ENCODE results near the gene IL15RA.
"Not testable (repeated sequence)": the region's sequence is repeated elsewhere in the genome, so short reads cannot be mapped to it uniquely, and the experiment has no call there.

The IL15RA gene

DNA sequence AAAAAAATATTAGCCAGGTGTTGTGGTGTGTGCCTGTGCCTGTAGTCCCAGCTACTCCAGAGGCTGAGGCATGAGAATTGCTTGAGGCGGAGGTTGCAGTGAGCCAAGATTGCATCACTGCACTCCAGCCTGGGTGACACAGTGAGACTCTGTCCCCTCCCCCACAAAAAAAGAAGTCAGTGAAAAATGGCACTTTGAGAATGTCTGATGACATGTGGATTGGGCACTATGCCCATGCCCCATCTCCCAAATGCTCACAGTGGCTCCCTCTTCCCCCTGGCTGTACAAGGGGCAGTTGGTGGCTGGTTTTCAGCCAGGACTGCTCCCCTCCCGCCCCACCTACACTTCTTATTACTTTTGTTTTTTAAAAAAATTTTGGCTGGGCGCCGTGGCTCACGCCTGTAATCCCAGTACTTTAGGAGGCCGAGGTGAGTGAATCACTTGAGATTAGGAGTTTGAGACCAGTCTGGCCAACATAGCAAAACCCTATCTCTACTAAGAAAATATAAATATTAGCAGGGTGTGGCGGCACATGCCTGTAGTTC lies 26.1 kb downstream of the IL15RA start:
- DNase-seq (ENCODE audit: low read depth) = no peak

- no peak for DNase-seq (ENCODE audit: low read depth)
Measured at GRCh38 chr10:5949009-5949759, 28.2 kb downstream of the IL15RA start.

GRCh38 chr10:5948208-5948585 lies 29.1 kb downstream of the IL15RA start:
- no peak for DNase-seq (ENCODE audit: low read depth)

GRCh38 chr10:5947471-5948207 lies 29.7 kb downstream of the IL15RA start:
- DNase-seq (ENCODE audit: low read depth) = no peak

DNA sequence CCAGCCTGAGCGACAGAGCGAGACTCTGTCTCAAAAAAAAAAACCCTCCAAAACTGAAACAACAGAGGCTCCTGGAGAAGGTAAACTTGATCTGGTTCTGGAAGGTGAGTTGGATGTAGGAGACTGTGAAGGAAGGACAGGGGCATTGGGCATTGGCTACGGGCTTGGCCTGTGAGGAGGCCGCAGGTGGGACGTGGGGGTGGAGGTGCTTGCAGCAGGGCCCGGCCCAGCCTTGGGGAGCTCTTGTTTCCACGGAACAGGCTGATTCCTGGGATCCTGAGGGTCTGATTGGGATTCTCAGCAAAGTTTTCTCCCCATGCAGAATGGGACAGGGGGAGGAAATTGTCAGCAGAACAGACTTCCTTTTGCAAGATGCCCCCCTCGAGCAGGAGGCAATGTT lies 30.6 kb downstream of the IL15RA start:
- no peak for DNase-seq (ENCODE audit: low read depth)

DNA sequence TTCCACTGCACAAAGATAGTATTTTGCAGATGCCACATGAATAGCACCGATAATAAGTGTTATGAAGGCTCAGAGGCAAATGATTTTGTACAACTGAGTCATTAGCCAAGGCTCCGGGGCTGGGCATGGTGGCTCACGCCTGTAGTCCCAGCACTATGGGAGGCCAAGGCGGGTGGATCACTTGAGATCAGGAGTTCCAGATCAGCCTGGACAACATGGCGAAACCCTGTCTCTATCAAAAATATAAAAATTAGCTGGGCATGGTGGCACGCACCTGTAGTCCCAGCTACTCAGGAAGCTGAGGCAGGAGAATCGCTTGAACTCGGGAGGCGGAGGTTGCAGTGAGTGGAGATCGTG lies 30.9 kb downstream of the IL15RA start:
- DNase-seq (ENCODE audit: low read depth) = not testable (repeated sequence)

- no peak for DNase-seq (ENCODE audit: low read depth)
Measured at GRCh38 chr10:5945561-5946418, 31.6 kb downstream of the IL15RA start.

GRCh38 chr10:5945190-5945509 lies 32.2 kb downstream of the IL15RA start:
- DNase-seq (ENCODE audit: low read depth) = no peak

- no peak for DNase-seq (ENCODE audit: low read depth)
Measured at GRCh38 chr10:5944389-5945189, 32.8 kb downstream of the IL15RA start.

GRCh38 chr10:5943536-5943935 lies 33.8 kb downstream of the IL15RA start:
- no peak for DNase-seq (ENCODE audit: low read depth)

DNA sequence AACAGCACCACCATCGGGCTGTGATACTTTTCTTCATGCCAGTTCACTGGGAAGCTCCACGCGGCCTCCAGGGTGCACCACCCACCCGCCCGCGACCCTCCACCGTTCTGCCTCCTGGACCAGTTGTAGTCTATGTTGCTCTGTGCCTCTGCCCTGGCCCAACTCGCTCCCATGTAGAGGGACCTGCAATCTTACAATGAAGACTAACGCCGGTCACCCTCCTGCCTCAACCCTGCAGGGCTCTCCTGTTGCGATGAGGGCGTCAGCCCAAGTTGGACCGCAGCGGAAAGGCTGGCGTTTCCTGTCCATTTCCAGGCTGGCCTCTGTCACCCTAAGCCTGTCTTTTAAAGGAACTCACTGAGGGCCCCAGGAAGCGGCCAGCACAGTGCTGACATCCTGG lies 34.9 kb downstream of the IL15RA start:
- DNase-seq (ENCODE audit: low read depth) = no peak

GRCh38 chr10:5942001-5942400 lies 35.3 kb downstream of the IL15RA start:
- no peak for DNase-seq (ENCODE audit: low read depth)

DNA sequence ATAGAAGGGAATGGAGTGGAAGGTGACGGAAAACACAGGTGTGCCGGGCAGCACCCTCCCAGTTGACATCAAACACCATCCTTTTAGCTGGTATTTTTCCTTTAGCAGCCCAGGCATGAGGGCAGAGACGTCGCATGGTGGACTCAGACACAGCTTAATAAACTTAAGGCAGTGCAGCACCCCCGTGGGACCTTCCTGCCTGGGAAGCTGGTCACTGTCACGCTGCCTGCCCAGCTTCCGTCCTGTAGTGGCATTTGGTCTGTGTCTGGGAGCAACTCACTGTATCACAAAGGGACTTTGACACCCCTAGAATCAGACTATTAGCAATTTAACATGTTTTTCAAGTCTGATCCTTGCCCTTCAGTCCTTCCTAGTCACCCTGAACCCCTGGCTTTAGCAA lies 35.8 kb downstream of the IL15RA start:
- no peak for DNase-seq (ENCODE audit: low read depth)

DNA sequence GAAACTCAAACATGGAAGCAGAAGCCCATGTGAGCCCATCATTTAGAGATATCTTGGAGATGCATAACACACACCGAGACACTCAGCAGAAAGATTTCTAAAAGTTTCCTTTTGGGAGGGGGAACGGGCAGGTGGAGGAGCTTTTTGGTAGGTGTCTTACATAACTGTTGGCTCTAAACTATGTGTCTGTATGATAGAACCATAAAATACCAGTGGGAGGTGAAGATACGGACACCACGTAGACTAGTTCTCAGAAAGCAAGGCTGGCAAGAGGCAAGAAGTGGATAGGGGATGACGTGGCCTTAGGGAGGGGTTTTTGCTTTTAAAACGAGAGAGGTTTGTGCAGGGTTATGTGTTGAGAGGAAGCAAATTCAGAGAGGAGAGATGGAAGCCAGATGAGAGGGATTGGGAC lies 36.5 kb downstream of the IL15RA start:
- DNase-seq (ENCODE audit: low read depth) = no peak

DNA sequence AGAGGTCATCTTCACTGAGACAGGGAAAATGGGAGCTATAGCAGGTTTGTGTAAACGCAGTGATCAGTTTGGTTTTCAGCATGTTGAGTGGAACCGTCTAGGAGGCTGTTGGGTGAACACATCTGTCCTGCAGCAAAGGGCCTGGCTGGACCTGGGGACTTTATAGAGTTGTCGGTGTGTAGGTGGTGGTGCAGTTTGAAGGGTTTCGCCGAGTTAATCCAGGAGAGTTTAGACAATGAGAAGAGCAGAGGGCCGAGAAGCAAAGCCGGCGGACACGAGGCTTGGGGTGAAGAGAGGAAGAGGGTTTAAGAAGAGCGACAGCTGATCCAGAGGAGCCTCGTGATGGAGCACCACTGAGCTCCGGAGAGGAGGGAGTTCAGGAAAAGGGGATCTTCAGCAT lies 39.1 kb downstream of the IL15RA start:
- no peak for DNase-seq (ENCODE audit: low read depth)

DNA sequence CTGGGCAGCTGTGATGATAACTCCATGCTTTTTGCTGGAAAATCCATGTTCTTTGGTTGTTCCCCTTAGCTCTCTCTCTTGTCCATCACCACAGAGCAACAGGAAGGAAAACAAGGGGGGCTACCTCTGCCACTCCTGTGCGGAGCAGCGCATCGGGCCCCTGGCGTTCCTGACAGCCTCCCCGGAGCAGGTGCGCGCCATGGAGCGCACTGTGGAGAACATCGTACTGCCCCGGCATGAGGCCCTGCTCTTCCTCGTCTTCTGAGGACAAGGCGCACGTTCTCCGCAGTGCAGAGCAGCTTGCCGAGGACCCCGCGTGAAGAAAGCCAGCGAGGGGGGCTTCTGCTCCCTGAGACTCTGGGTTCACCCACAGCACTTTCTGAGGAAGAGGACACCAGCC lies 40.3 kb downstream of the IL15RA start:
- no peak for DNase-seq (ENCODE audit: low read depth)

GRCh38 chr10:5935628-5936027 lies 41.7 kb downstream of the IL15RA start:
- DNase-seq (ENCODE audit: low read depth) = no peak

DNA sequence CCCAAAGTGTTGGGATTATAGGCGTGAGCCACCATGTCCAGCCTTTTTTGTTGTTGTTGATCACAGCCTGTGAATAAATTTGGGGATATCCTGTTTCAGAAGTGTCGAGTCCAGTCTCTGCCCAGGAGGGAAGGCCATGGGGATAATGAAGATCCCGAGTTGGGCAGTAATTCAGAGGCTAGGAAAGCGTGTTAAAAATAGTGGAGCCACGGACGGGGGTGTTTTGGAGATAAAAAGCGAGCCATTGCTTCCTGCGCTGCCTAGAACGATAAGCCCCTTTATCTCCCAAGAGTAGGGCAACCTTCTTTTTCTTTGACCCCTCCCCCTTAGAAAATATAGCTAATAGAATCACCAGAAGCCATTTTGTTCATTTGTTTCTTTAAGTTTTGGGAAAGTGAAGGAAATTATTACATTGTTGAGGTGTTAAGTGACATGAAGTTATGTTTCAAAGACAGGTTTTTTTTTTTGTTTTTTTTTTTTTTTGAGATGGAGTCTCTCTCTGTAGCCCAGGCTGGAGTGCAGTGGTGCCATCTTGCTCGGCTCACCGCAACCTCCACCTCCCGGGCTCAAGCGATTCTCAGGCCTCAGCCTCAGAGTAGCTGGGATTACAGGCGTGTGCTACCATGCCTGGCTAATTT lies 43.3 kb downstream of the IL15RA start:
- DNase-seq (ENCODE audit: low read depth) = no peak

- no peak for DNase-seq (ENCODE audit: low read depth)
Measured at GRCh38 chr10:5932345-5932744, 45.0 kb downstream of the IL15RA start.

DNA sequence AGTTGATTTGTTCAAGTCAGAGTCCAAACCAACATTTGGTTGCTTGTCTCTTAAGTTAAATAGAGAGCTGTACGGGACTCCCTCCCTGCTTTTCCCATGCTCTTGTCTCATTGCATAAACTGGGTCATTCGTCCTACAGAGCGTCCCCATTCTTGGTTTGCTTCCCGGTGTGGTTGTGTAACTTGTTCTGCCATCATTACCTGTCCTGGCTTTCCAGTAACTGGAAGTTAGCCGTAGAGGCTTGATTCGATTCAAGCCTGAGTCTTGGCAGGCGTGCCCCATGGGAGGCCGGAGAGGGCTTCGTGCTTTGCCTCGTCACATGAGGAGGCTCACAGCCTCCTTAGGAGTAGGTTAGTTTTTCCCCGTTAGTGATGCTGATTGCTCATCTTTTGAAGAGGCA lies 47.1 kb downstream of the IL15RA start:
- no peak for DNase-seq (ENCODE audit: low read depth)

GRCh38 chr10:5929442-5929841 lies 47.9 kb downstream of the IL15RA start:
- no peak for DNase-seq (ENCODE audit: low read depth)
